CD4-positive, alpha-beta T cell treated with Interleukin-2 at 100 ng/mL for 4 hours (primary cell): ENCODE data around the gene GRM4.

ENCODE experiments used
- DNase-seq: peaks from one replicate; pipeline ENCODE4 v3.0.0-alpha.2; 2020; ENCODE audit warnings: low spot score

GRM4 gene

DNA sequence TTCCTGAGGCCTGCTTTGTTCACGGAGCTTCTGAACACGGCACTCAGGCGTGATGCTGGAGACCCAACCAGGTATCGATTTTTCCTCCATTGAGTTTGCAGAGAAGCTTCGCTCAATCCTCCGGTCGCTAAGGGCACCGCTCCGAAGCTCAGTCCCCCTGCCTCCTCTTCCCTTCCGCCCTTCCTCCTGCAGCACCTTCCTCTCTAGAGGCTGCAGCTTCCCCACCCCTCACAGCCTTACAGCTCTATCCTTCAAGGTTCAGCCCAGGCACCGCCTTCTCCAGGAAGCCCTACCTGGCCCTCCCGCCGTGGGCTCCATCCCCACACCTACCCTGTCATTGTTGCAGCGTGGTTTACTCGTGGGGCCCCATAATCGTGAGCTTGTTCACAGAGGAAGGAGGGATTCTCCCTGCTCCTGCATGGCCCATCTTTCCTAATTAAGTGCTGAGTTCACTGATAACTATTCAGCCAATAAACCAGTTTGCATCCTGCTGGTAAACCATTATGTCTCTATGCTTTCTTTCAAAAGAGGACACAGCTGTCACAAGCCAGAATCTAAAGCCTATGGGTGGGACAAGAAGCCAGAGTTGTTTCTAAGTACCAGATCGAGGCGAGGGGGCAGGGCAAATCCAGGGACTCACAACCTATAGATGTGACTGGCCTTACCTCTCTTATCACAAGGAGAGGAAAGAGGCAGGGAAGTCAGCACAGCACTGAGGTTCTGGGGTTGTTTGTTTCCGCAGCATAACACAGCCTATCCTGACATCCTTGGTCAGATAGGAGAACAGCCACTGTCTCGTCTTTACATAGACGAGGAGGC is 152.0 kb downstream of the GRM4 start:
- no peak for DNase-seq

DNA sequence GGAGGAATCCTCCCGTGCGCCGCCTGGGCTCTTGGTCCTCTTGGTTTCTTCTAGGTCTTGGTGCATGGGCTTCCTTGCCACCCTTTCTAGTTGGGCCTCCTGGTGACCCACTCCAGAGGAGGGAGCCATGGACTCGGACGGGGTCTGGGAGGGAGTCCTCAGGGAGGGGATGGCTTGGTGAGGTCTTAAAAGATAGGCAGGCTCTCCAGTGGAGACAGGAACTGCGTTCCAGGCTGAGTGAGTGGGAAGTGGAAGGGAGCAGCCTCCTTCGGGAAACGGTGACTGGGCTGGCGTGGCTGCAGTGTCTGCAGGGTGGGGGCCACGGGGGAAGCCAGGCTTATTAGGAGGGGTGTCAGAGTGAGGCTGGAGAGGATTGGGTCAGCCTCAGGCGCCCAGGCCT is 152.8 kb downstream of the GRM4 start:
- no peak for DNase-seq

DNA sequence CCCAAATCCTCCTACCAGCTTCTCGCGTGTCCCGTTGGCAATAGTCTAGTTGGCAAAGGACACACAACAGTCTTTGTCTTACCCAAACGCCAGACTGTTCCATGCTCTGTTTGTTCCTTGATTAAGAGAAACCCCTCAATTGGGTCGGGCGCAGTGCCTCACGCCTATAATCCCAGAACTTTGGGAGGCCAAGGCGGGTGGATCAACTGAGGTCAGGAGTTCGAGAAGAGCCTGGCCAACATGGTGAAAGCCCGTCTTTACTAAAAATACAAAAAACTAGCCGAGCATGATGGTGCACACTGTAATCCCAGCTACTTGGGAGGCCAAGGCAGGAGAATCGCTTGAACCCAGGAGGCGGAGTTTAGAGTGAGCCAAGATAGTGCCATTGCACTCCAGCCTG is 153.7 kb downstream of the GRM4 start:
- no peak for DNase-seq

DNA sequence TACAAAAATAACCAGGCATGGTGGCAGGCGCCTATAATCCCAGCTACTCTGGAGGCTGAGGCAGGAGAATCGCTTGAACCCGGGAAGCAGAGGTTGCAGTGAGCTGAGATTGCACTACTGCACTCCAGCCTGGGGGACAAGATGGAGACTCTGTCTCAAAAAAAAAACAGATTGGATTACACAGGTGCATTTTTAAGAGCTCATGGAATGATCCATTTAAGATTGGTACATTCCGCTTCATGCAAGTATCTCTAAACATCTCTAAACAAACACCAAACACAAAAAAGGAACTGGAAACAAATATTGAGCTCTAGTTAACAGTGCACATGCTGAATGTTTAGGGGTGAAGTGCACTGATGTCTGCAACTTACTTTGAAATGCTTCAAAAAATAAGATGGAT is 154.3 kb downstream of the GRM4 start:
- DNase-seq: no peak

DNA sequence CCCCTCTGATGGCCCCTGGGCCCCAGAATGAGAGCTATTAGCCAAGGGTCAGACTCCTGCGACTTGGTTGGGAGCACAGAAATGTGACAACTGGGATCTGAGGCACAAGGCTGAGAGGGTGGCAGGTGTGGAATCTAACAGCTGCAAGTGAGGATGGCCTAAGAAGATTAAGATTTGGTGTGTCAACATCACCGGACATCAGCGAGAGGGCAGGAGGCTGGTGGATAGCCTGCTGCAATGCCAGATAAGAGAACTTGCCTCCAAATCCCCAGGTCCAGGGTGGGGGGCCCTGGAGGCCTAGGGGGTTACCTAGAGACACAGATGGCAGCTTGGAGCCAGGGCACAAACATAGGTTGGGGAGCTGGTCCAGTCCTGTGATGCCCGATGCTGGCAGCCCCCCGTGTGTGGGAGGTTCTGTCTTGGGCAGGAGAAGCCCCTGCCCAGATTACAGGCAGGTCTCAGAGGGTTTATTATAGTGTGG is 155.8 kb downstream of the GRM4 start:
- DNase-seq: no peak

DNA sequence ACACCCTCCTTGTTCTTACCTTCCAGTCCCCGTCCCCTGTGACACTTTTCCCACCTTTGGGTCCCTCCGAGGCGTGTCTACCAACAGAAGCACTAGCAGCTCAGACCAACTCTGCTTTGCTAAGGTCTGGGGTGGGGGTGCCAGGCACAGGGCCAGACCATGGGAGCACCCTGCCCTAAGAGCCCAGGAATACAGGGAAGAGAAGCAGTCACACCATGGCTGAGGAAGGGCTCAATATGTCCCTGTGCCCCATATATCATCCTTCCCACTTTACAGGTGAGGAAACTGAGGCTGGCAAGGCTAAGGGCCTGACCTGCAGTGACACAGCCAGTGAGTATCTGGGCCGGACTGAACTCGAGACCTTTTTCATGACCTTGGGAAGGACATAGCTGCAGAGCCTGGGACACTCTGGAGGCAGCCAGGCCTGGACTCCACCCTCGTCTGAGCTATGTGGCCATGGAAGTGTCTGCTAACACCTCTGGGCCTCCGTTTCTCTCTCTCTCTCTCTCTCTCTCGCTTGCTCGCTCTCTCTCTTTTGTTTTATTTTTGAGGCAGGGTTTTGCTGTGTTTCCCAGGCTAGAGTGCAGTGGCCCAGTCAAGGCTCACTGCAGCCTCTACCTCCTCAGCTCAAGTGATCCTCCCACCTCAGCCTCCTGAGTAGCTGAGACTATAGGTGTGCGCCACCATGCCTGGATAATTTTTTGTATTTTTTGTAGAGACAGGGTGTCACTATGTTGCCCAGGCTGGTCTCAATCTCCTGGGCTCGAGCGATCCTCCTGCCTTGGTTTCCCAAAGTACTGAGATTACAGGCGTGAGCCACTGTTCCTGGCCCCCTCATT is 156.7 kb downstream of the GRM4 start:
- DNase-seq: no peak

DNA sequence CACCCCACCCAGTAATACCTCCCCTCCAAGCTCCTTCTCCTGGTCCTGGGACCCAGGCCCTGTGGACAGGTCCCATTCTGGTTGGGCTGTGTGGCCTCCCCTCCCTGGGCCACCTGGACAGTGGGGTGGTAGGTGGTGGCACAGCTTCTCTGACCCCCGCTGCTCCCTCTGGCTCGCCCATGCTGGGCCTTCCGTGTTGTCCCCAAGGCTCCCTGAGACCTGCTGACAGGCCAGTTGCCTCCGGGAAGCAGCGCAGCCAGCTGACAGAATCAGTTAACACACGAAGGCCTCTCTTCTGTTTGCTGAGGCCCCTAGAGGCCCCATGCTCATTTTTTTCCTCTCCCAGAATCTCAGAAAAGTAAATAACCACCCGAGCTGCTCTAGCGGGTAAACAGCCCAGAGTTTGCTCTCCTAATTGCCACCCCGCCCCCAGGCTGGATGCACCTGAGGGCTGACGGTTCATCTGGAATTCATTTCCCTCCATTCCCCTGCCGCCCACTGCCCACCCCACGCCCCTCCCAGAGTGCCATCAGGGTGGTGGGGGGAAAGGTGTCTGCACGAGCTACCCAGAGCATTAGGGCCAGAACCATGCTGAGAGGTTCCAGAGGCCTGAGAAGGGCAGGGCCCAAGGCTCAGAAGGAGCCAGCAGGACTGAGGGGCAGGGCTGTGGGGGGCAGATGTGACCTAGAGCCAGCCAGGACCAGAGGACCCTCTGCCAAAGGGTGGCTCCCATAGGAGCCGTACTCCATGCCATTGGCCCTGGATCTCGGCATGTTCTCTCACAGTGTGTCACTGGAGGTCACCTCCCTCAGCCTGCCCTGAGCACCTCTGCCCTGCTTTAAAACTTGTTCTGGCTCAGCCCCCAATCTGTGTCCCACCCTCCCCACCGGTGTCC is 157.5 kb downstream of the GRM4 start:
- DNase-seq: no peak

DNA sequence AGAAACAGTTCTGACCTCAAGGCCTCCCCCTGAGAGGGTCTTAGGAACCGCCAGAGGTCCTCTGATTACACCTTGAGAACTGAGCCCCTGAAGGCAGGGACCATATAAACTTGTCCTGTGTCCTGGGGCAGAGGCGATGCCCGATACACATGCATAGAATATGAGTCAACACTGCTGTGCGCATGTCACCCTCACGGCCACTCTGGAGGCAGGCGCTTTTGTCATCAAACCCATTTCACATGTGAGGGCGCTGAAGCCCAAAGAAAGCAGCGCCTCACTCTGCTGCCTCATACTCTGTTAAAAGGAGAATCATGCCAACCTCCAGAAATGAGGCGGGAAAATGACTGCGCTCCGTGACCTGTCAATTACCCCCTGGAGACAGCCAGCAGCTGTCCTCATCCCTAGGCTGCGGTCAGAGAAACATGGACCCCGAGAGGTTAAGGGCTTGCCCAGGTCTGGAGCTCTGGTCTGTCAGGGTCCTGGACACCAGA is 158.3 kb downstream of the GRM4 start:
- DNase-seq: no peak

DNA sequence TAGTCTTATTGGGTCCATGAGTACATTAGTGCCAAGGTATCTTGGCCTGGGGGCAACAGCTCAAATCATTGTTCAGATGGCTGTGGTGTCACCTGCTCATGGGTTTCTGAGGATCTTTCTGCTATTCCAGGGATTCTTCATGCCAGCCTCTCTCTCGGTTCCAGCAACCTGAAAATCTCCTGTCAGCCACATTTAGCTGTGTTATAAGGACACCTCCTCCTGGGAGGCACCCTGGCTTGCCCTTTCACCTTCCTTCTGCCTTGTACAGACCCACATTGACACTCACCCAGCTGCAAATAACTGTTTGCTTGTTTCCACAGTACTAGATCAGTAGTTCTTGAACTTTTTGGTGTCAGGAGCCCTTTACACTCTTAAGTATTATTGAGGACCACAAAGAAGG is 159.9 kb downstream of the GRM4 start:
- no peak for DNase-seq

DNA sequence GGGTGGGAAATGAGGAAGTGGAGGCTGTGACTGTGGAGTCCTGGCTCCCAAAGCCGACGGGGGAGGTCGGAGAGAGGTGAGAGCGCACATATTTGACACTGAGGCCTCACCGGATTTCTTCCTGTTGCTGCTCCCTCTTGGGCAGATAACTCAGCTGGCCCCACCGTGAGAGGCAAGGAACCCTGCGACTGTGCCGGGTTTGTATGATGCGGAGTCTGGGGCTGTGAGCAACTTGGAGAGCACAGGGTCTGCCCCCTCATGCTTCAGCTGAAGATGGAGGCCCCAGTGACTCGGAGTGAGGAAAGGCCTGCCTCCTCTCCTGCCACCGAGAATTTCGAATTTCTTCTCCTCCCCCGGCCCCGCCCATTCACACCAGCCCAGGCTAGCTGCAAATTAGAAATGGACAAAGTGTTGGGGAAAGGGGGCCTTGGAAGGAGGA is 160.6 kb downstream of the GRM4 start:
- DNase-seq: no peak

DNA sequence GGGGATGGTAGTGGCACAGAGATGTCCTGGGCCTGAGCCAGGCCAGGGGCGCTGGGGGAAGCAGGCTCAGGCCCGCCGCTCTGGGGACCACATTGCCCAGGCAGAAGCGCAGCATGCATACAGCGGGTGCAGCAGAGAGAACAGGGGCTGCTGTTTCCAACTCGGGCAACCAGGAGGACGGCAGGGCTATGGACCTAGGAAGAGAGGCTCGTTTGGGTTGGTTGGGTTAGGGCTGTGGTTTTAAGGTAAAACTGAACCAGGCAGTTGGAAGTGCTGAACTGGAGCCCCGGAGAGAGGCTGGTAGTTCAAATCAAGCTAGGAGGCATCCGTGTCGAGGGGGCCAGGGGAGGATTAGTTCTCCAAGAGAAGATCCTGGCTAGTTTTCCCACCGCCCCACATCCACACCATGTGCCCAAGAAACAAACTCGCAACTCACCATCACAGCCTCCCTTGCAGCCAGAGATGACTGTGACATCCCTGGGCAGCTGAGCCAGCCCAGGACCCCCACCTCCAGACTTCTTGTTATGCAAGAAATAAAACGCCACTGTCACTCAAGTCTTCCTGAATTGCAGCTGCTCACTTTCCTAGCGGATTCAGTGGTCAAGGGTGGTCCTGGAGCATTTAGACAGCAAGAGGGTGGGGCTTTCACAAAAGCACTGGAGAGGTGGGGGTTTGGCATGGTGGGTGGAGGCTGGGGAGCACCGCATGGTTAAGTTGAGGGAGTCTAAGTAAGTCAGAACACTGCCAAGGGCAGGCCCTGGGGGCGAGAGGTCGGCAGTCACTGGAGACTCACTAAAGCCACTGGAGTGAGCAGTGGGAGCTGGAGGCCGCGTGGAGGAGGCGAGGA is 161.2 kb downstream of the GRM4 start:
- no peak for DNase-seq

DNA sequence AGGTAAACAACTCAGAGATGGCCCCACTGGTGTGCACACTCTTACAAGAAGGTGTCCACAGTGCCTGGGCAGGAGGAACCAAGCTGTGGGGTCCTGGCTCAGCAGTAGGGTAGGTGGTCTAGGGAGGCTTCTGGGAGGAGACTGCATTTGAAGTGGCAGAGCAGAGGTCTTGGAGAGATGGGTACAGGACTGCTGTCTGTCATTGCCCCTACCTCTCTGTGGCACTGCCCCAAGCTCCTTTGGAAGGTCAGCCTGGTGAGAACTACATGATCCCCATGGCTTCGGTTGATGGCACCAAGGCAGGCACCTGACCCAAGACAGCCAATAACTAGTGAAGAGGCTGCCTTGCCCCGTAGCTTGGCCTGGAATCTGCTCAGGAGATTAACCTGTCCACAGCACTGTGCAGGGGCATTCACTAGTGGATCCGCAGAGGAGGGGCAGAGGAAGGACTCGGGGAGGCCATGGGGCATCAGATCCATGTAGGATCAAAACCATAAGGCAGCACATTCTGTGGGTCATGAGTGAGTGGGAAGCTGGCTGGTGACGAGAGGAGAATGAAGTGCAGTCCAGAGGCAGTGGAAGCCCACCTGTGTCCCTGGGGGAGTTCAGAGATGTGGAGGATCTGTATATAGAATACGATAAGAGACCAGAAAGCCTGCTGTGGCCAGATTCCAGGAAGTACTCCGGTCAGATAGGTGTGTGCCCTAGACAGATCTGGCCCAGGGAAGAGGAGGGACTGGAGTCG is 162.0 kb downstream of the GRM4 start:
- DNase-seq: no peak

DNA sequence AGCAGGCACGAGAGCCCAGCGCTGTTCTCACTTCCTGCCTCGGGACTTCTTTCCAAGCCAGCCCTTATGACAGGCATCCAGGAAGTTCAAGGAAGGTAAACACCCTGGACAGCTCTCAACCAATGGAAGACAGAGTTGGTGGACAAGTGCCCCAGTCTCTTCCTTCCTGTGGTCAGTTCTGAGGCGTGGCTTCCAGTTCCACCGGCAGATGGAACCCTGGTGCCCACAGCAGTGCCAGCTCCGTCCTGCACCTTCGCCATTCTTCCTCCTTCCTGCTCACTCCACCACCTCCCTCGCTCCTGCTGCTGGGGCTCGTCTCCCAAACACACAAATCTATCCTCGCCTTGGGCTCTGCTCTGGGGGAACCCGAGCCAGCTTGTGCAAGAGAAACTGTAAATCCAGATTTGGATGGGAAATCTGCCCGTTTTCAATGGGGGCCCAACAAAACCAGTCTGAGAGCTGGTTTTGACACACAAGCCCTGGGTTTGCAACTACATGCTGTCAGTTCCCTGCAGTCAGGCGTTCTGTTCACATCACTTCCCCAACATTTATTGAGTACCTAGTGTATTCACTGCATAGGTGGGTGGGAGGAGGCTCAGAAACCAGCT is 162.7 kb downstream of the GRM4 start:
- DNase-seq: no peak

DNA sequence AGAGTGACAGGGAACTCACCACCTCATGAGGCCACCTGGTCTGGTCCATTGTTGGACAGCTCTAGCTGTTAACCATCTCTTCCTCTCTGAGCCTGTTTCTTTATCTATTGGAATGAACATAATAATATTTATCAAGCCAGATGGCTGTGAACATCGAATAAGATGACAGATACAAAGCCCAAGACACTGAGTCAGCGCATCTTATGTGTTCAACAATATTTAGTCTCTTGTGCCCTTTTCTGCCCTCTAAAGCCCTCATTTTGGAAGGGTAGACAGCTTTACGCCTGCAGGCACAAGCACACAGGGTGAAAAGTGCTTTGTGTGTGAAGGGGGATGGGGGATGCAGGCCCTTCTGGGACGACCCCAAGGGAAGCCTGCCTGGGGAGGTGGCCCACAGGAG is 164.0 kb downstream of the GRM4 start:
- DNase-seq: no peak

DNA sequence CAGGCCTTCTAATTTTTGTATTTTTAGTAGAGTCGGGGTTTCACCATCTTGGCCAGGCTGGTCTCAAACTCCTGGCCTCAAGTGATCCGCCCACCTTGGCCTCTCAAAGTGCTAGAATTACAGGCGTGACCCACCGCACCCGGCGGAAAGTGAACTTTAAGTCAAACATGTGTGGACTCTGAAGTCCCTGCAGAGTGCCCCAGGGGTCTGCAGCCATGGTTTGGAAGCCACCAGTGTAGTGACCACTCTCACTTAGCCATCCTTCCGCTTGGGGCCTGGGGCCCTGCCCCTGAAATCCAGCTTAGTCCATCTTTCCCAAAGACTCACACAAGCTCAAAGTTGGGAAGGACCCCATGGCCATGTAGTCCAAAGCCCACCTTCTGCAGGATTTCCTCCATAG is 164.5 kb downstream of the GRM4 start:
- DNase-seq: no peak

DNA sequence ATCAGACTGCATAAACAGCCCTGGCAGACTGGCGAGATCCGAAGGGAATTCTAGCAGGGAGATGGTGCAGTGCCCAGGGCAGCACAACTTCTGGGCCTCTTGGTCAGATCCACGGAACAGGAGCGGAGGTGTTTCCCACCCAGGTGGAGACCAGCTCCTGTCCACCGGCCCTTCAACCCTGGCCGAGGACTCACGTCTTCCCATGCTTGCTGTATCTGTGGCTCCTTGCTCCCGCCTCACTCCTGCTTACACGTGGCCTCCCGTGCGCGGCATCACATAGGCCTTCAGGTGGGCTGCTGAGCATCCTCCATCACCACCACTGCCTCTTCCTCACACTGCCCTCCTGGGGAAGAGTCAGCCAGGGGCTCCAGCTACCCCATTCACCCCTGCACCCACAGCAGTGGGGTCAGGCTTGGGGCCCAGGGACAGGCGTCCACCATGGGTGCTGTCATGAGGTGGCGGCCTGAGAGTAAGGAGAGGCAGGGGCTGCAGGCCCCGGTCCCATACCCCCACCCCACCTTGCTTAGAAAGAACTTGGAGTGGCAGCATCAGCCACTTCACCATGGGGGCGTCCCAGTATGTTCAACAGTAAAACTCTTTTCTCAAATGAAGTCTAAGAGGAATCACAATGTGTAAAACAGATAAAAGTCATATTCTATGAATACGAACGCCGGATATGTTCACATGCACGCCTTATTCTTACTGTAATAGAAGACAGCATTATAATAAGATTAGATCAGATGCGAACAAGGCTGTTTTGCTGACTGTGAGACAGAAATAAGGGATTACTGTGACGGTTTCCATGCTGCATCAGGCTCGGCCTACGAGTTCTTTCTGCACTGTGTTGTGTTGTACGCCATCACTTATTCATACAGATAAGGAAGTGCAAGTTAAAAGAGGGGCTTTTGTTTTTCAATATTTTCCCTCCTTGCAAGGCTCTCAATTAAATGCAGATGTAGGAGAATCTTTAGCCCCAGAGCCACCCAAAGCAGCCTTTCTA is 165.4 kb downstream of the GRM4 start:
- DNase-seq: no peak

DNA sequence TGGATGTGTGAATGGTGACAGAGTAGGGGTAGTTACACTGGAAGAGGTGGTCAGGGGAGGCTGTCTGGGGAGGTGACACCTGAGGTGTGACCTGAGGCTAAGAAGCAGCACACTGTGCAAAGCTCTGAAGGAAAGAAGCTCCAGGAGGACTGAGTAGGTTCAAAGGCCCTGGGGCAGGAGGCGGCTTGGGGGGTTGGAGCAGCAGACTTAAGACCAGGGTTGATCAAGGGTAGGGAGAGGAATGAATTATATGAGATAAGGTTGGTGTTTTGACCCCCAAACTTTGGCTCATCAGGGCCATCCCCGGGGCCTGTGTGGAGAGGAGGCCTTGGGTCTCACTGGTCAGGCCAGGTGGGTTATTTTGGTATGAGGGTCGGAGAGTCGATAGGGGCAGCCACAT is 166.1 kb downstream of the GRM4 start:
- DNase-seq: no peak

DNA sequence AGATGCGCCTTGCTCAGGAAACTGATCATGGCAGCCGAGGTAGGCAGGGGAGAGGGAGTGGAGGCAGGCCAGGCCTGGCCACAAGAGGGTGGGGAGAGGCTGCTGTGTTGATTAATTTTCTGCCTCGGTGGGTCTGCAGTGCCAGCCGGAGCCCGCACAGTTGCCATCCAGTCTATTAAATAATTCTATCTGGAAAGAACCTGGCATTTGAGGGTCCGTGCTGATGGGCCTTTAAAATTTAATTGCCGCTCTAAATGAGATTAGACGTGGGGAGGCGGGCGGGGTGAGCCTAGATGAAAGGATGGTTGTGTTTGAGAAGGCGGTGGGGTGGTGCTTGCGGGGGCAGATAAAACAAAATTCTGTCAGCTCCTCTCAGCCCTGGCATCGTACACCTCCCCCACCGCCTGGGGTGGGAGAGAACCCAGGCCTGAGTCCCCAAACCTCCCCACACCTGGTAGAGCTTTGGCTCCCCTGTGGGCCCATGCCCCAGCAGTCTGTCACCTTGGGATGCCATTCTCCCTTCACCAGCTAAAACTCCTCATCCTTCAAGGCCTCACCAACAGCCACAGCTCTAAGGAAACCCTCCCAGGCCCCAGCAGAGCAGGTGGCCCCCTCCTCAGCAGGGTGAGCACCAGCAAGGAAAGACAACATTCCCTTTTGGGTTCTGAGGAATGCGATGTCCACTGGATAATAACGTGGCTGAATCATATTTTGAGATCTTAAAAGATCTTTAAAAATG is 167.3 kb downstream of the GRM4 start:
- no peak for DNase-seq
